Ishikawa (cell line): ENCODE data around the gene VMAC.
A peak's percentile ranks its signal among the peaks of the same experiment; 100 is the strongest.

Experiments
- CEBPB ChIP-seq: IDR thresholded peaks from 2 replicates; pipeline ENCODE4 v1.6.1; 2012
- CREB1 ChIP-seq: IDR thresholded peaks from 2 replicates; pipeline ENCODE4 v1.6.1; 2012; ENCODE audit warnings: low read depth
- EGR1 ChIP-seq: IDR thresholded peaks from 2 replicates; pipeline ENCODE4 v1.6.1; 2012
- EP300 ChIP-seq: IDR thresholded peaks from 2 replicates; pipeline ENCODE4 v1.6.1; 2012; ENCODE audit warnings: borderline replicate concordance
- FOXM1 ChIP-seq: IDR thresholded peaks from 2 replicates; pipeline ENCODE4 v1.6.1; 2012; ENCODE audit warnings: low read depth, borderline replicate concordance
- NFIC ChIP-seq: IDR thresholded peaks from 2 replicates; pipeline ENCODE4 v1.6.1; 2012
- RAD21 ChIP-seq: IDR thresholded peaks from 2 replicates; pipeline ENCODE4 v1.6.1; 2012; ENCODE audit warnings: low read depth
- TAF1 ChIP-seq: IDR thresholded peaks from 2 replicates; pipeline ENCODE4 v1.6.1; 2012; ENCODE audit warnings: low read depth, mild to moderate bottlenecking
- TCF12 ChIP-seq: IDR thresholded peaks from 2 replicates; pipeline ENCODE4 v1.6.1; 2012; ENCODE audit warnings: low read depth
- TEAD4 ChIP-seq: IDR thresholded peaks from 2 replicates; pipeline ENCODE4 v1.6.1; 2012
- YY1 ChIP-seq: IDR thresholded peaks from 2 replicates; pipeline ENCODE4 v1.6.1; 2012; ENCODE audit warnings: low read depth
- ZBTB7A ChIP-seq: IDR thresholded peaks from 2 replicates; pipeline ENCODE4 v1.6.1; 2012; ENCODE audit warnings: low read depth
- TF ChIP-seq, protein P1 (sequence below): IDR thresholded peaks from 2 replicates; pipeline ENCODE4 v1.6.1; 2012
- TF ChIP-seq, protein P2 (sequence below): IDR thresholded peaks from 2 replicates; pipeline ENCODE4 v1.6.1; 2012; ENCODE audit warnings: low read depth, mild to moderate bottlenecking
- TF ChIP-seq, protein P3 (sequence below): IDR thresholded peaks from 2 replicates; pipeline ENCODE4 v1.6.1; 2012

VMAC gene

DNA sequence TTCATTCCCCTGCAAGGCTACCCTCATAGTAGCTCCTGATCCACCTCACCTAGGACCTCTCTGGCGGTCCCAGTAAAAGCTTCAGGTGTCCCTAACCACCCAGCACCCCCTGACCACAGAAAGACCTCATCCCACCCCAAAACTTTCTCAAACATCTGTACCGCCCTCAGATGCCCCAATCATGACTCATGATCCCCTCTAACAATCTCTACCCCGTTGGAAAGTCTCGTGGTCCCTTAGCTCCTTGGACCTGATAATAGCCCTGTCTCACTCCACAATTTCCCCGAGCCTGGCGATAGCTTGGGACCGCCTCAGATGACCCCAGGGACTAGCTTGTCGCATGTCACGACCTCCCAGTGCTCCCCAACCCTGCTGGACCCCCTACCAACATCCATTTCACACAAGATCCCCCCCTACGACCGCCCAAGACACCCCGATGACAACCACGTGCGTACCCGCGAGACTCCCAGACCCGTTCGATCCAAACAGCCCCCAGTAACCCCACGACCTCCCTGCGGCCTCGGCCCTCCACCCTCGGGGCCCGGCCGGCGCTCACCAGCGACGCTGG, 1.5 kb upstream of the VMAC start:
- no peak for TF ChIP-seq TEAD4
- no peak for TF ChIP-seq YY1
- TF ChIP-seq NFIC = no peak
- no peak for TF ChIP-seq EGR1
- TF ChIP-seq, protein P1, sequence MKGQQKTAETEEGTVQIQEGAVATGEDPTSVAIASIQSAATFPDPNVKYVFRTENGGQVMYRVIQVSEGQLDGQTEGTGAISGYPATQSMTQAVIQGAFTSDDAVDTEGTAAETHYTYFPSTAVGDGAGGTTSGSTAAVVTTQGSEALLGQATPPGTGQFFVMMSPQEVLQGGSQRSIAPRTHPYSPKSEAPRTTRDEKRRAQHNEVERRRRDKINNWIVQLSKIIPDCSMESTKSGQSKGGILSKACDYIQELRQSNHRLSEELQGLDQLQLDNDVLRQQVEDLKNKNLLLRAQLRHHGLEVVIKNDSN = no peak

DNA sequence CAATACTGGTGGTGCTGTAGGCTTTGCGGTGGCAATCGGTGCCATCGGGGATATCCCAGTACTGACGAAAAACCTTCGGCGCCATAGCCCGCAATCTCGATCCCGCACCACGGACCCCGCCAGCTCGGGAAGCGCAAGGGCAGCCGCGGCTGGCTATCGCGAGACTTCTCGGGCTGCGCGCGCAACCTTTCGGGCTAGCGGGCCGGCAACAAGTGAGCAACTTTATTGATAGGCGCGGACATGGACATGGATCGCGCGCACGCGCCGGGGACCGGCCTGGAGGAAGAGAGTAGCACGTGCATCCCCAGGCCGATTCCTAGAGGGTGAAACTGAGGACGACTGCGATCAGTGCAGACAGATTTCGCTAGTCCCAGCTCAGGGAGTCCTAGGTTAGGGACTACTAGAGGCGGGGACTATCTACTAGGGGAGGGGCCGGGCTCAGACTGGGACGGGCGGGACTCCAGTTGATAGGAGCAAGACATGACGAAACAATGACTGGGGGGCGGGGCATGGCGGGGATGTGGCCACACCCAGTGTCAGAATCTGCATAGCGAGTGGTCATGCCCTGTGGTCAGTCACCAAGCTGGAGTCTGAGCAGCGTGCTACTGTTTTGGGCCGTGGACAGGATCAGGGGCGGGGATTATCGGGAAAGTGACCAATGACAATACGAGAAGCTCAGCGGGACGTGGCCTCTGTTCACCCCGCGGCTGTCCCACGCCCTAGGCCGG, 884 bp upstream of the VMAC start, which contains the start of gene NDUFA11:
NDUFA11 (minus strand) TSS at position 167 of the 728 bp plus-strand sequence; CDS start at position 85, 82 bp downstream.
- peak; percentile 48; the same call in 1 of the 2 replicates for TF ChIP-seq EP300
- no peak for TF ChIP-seq EGR1
- TF ChIP-seq TEAD4 = no peak
- peak; percentile 68; the same call in 1 of the 2 replicates for TF ChIP-seq TCF12
- TF ChIP-seq, protein P2, sequence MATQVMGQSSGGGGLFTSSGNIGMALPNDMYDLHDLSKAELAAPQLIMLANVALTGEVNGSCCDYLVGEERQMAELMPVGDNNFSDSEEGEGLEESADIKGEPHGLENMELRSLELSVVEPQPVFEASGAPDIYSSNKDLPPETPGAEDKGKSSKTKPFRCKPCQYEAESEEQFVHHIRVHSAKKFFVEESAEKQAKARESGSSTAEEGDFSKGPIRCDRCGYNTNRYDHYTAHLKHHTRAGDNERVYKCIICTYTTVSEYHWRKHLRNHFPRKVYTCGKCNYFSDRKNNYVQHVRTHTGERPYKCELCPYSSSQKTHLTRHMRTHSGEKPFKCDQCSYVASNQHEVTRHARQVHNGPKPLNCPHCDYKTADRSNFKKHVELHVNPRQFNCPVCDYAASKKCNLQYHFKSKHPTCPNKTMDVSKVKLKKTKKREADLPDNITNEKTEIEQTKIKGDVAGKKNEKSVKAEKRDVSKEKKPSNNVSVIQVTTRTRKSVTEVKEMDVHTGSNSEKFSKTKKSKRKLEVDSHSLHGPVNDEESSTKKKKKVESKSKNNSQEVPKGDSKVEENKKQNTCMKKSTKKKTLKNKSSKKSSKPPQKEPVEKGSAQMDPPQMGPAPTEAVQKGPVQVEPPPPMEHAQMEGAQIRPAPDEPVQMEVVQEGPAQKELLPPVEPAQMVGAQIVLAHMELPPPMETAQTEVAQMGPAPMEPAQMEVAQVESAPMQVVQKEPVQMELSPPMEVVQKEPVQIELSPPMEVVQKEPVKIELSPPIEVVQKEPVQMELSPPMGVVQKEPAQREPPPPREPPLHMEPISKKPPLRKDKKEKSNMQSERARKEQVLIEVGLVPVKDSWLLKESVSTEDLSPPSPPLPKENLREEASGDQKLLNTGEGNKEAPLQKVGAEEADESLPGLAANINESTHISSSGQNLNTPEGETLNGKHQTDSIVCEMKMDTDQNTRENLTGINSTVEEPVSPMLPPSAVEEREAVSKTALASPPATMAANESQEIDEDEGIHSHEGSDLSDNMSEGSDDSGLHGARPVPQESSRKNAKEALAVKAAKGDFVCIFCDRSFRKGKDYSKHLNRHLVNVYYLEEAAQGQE = no peak
- TF ChIP-seq RAD21 = no peak
- TF ChIP-seq, protein P3, sequence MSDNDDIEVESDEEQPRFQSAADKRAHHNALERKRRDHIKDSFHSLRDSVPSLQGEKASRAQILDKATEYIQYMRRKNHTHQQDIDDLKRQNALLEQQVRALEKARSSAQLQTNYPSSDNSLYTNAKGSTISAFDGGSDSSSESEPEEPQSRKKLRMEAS = peak; percentile 91
- peak; percentile 69 for TF ChIP-seq YY1
- no peak for TF ChIP-seq ZBTB7A
- TF ChIP-seq CREB1 = peak; percentile 47; the same call in 1 of the 2 replicates
- TF ChIP-seq, protein P1 = peak; percentile 55
- no peak for TF ChIP-seq CEBPB
- peak; percentile 92 for TF ChIP-seq TAF1
- TF ChIP-seq NFIC = no peak
- no peak for TF ChIP-seq FOXM1

DNA sequence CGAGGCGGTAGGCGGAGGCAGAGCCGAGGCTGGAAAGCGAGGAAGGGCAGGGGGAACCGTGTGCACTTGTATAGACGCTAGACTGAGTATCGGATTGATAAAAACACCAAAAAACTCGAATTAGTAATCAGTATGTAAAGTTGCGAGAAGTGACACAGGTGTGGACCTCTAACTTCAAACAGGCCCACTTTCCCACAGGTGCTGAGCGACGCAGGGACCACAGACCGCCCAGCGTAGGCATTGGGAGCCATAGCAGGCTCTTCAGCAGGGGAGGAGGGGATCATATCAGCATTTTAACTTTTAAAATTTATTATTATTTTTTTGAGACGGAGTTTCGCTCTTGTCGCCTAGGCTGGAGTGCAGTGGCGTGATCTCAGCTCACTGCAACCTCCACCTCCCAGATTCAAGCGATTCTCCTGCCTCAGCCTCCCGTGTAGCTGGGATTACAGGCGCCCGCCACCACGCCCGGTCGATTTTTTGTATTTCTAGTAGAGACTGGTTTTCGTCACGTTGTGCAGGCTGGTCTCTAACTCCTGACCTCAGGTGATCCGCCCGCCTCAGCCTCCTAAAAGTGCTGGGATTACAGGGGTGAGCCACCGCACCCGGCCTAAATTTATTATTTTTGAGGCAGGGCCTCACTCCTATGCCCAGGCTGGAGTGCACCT, 574 bp downstream of the VMAC start:
- TF ChIP-seq, protein P1 = no peak
- TF ChIP-seq NFIC = no peak
- TF ChIP-seq RAD21 = no peak
- no peak for TF ChIP-seq TCF12
- TF ChIP-seq, protein P3 = no peak
- TF ChIP-seq ZBTB7A = no peak
- TF ChIP-seq, protein P2 = no peak
- no peak; the same call in 1 of the 2 replicates for TF ChIP-seq EP300
- no peak for TF ChIP-seq CEBPB
- no peak for TF ChIP-seq FOXM1
- TF ChIP-seq YY1 = no peak
- TF ChIP-seq TEAD4 = no peak
- TF ChIP-seq TAF1 = no peak
- TF ChIP-seq EGR1 = no peak
- TF ChIP-seq CREB1 = no peak

DNA sequence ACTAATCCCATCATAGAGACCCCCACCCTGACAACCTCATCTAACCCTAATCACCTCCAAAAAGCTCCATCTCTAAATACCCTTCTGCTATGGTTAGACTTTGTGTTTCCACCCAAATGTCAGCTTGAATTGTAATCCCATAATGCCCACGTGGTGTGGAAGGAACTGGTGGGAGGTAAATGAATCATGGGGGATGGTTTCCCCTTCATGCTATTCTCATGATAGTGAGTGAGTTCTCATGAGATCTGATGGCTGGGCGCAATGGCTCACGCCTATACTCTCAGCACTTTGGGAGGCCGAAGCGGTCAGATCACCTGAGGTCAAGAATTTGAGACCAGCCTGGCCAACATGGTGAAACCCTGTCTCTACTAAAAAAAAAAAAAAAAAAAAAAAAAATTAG, 2.6 kb downstream of the VMAC start:
- TF ChIP-seq CREB1 (no peak), FOXM1 (no peak), YY1 (no peak), TEAD4 (no peak), RAD21 (no peak), TCF12 (no peak), ZBTB7A (no peak), EP300 (no peak), EGR1 (no peak), CEBPB (no peak), NFIC (no peak), TAF1 (no peak)
- TF ChIP-seq, protein P3 = no peak
- TF ChIP-seq, protein P2 = no peak
- TF ChIP-seq, protein P1 = no peak
